Non-pigmented ciliary epithelial cell (primary cell): ENCODE data around the gene USF1.
"Not testable (repeated sequence)": the region's sequence is repeated elsewhere in the genome, so short reads cannot be mapped to it uniquely, and the experiment has no call there.

Experiments used
- DNase-seq: peaks from one replicate; pipeline ENCODE4 v3.0.0-alpha.2; 2010; ENCODE audit warnings: low read depth

Gene USF1

GRCh38 chr1:161019111-161019660 lies 26.6 kb downstream of the USF1 start:
- not testable (repeated sequence) for DNase-seq

GRCh38 chr1:161018631-161018930 lies 27.2 kb downstream of the USF1 start:
- no peak for DNase-seq

- DNase-seq, result no peak
Measured at GRCh38 chr1:161017756-161018630, 27.8 kb downstream of the USF1 start.

- DNase-seq, result not testable (repeated sequence)
Measured at GRCh38 chr1:161017181-161017580, 28.6 kb downstream of the USF1 start.

GRCh38 chr1:161016683-161017082 lies 29.1 kb downstream of the USF1 start:
- not testable (repeated sequence) for DNase-seq

GRCh38 chr1:161013488-161014230 lies 32.1 kb downstream of the USF1 start:
- peak; percentile 52 for DNase-seq

GRCh38 chr1:161013131-161013487 lies 32.7 kb downstream of the USF1 start:
- no peak for DNase-seq

- DNase-seq, result no peak
Measured at GRCh38 chr1:161012420-161012819, 33.4 kb downstream of the USF1 start.

- DNase-seq, result no peak
Measured at GRCh38 chr1:161009602-161010211, 36.1 kb downstream of the USF1 start.

- no peak for DNase-seq
Measured at GRCh38 chr1:161008869-161009510, 36.8 kb downstream of the USF1 start.

- DNase-seq, result no peak
Measured at GRCh38 chr1:161007369-161007768, 38.4 kb downstream of the USF1 start.

- no peak for DNase-seq
Measured at GRCh38 chr1:161006563-161006962, 39.2 kb downstream of the USF1 start.

- no peak for DNase-seq
Measured at GRCh38 chr1:161001525-161001924, 44.3 kb downstream of the USF1 start.

GRCh38 chr1:161000736-161001480 lies 44.9 kb downstream of the USF1 start:
- no peak for DNase-seq

- no peak for DNase-seq
Measured at GRCh38 chr1:160999376-160999775, 46.4 kb downstream of the USF1 start.

- peak; percentile 45 for DNase-seq
Measured at GRCh38 chr1:160997323-160998038, 48.3 kb downstream of the USF1 start.

- DNase-seq, result peak; percentile 49
Measured at GRCh38 chr1:160996178-160996577, 49.6 kb downstream of the USF1 start.

- peak; percentile 47 for DNase-seq
Measured at GRCh38 chr1:160993544-160994193, 52.1 kb downstream of the USF1 start.

- DNase-seq, result not testable (repeated sequence)
Measured at GRCh38 chr1:160992036-160992435, 53.7 kb downstream of the USF1 start.
